Measurements from ENCODE around the gene NINJ2. TPM values are rescaled to one million over a fixed set of nuclear protein-coding genes. Genes with fewer than 3 reads are reported as not detected.

The NINJ2 gene
- total RNA-seq, 6 experiments from 2014 or later: 6.4 to 17.7 (median 12.5) TPM

GRCh38 chr12:591167-592023 lies 71.8 kb downstream of the NINJ2 start:
- H3K4me3 ChIP-seq: no peak overlapping the region
- peak in 2 of 3 donors; percentile 65 to 70 for DNase-seq
- WGBS (ENCODE audit: insufficient coverage, low coverage, low lambda C conversion rate, missing lambda C conversion rate): 22% methylated on average over 4 of the region's 16 CpGs

GRCh38 chr12:590206-590750 lies 73.0 kb downstream of the NINJ2 start:
- no peak overlapping the region for H3K27ac ChIP-seq
- H3K27me3 ChIP-seq: no peaks in the 10 kb centered on the region
- DNase-seq (no peak), ATAC-seq (no peak)
- no peaks in the 10 kb centered on the region for H3K36me3 ChIP-seq
- WGBS (ENCODE audit: insufficient coverage, low coverage, low lambda C conversion rate, missing lambda C conversion rate): 83% methylated on average over 8 of the region's 14 CpGs
- intact Hi-C loops (cut with DNase I): no loop called here
- peaks cover 0 to 28% (median 14%) of the 10 kb centered on the region in 4 donors for H3K4me1 ChIP-seq
- H3K4me3 ChIP-seq: no peak overlapping the region
- TF ChIP-seq POLR2A (IDR thresholded peaks at IDR 0.05) (no peak), CTCF (IDR thresholded peaks at IDR 0.05) (no peak)
- no peaks in the 10 kb centered on the region for H3K9me3 ChIP-seq

More at GRCh38 chr12:591167-592023, 71.8 kb downstream of the NINJ2 start:
- ATAC-seq: peak; percentile 59 to 76 (median 74)
- Histone ChIP-seq H3K27me3 (no peaks in the 10 kb centered on the region), H3K4me1 (peaks cover 0 to 19% (median 10%) of the 10 kb centered on the region in 4 donors), H3K36me3 (no peaks in the 10 kb centered on the region), H3K27ac (no peak overlapping the region), H3K9me3 (no peaks in the 10 kb centered on the region)
- TF ChIP-seq CTCF (IDR thresholded peaks at IDR 0.05) (no peak), POLR2A (IDR thresholded peaks at IDR 0.05) (no peak)
- intact Hi-C loops (cut with DNase I): no loop called here

- ATAC-seq (no peak), DNase-seq (no peak)
- intact Hi-C loops (cut with DNase I): loop anchor here (10.0 kb wide), 1 partner anchor 56 kb away; no protein-coding TSS in a partner anchor
- WGBS (ENCODE audit: insufficient coverage, low coverage, low lambda C conversion rate, missing lambda C conversion rate): 96% methylated on average over 4 of the region's 4 CpGs
- no peaks in the 10 kb centered on the region for H3K9me3 ChIP-seq
- no peaks in the 10 kb centered on the region for H3K27me3 ChIP-seq
- TF ChIP-seq CTCF (IDR thresholded peaks at IDR 0.05): no peak
- TF ChIP-seq POLR2A (IDR thresholded peaks at IDR 0.05): no peak
- peaks cover 0 to 39% (median 19%) of the 10 kb centered on the region in 4 donors for H3K4me1 ChIP-seq
- H3K36me3 ChIP-seq: no peaks in the 10 kb centered on the region
- no peak overlapping the region for H3K27ac ChIP-seq
- no peak overlapping the region for H3K4me3 ChIP-seq
Observed at GRCh38 chr12:588646-589045, 74.6 kb downstream of the NINJ2 start.

- Histone ChIP-seq H3K27ac (no peak overlapping the region), H3K36me3 (no peaks in the 10 kb centered on the region), H3K9me3 (no peaks in the 10 kb centered on the region), H3K4me1 (peaks cover 0 to 45% (median 21%) of the 10 kb centered on the region in 4 donors), H3K4me3 (no peak overlapping the region), H3K27me3 (no peaks in the 10 kb centered on the region)
- no peak for TF ChIP-seq CTCF (IDR thresholded peaks at IDR 0.05)
- no peak for TF ChIP-seq POLR2A (IDR thresholded peaks at IDR 0.05)
- DNase-seq (no peak), ATAC-seq (no peak)
- 84% methylated on average over 10 of the region's 10 CpGs for WGBS (ENCODE audit: insufficient coverage, low coverage, low lambda C conversion rate, missing lambda C conversion rate)
- intact Hi-C loops (cut with DNase I): loop anchor here (10.0 kb wide), 1 partner anchor 57 kb away; no protein-coding TSS in a partner anchor
Observed at GRCh38 chr12:588024-588322, 75.3 kb downstream of the NINJ2 start.

All from right lobe of liver (tissue), 6 donors.